ENCODE results near the gene SLC35F2. TPM values are rescaled to one million over a fixed set of nuclear protein-coding genes. Genes with fewer than 3 reads are reported as not detected.
A peak's percentile ranks its signal among the peaks of the same experiment; 100 is the strongest.
"Not testable (repeated sequence)": the region's sequence is repeated elsewhere in the genome, so short reads cannot be mapped to it uniquely, and the experiment has no call there.

SLC35F2 gene
- total and polyA plus RNA-seq, 11 donors = 0.22 to 2.1 (median 1.1) TPM

GRCh38 chr11:107840129-107840484 is 18.5 kb downstream of the SLC35F2 start:
- H3K4me3 ChIP-seq = peak overlapping the region in 1 of 12 donors; percentile 18
- peak in 3 of 4 donors; percentile 38 to 74 (median 38) for ATAC-seq
- intact Hi-C loops (cut with DNase I) = no loop called here
- TF ChIP-seq, protein P1, sequence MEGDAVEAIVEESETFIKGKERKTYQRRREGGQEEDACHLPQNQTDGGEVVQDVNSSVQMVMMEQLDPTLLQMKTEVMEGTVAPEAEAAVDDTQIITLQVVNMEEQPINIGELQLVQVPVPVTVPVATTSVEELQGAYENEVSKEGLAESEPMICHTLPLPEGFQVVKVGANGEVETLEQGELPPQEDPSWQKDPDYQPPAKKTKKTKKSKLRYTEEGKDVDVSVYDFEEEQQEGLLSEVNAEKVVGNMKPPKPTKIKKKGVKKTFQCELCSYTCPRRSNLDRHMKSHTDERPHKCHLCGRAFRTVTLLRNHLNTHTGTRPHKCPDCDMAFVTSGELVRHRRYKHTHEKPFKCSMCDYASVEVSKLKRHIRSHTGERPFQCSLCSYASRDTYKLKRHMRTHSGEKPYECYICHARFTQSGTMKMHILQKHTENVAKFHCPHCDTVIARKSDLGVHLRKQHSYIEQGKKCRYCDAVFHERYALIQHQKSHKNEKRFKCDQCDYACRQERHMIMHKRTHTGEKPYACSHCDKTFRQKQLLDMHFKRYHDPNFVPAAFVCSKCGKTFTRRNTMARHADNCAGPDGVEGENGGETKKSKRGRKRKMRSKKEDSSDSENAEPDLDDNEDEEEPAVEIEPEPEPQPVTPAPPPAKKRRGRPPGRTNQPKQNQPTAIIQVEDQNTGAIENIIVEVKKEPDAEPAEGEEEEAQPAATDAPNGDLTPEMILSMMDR (IDR thresholded peaks at IDR 0.05) = no peak
- TF ChIP-seq POLR2A (IDR thresholded peaks at IDR 0.05) = no peak
- H3K36me3 ChIP-seq = no peaks in the 10 kb centered on the region
- no peaks in the 10 kb centered on the region for H3K27me3 ChIP-seq
- H3K9me3 ChIP-seq = no peaks in the 10 kb centered on the region
- H3K4me1 ChIP-seq = peaks cover 0 to 29% (median 7%) of the 10 kb centered on the region in 12 donors
- no peak for DNase-seq
- 55 to 64% (median 59%) methylated on average over 2 of the region's 2 CpGs for WGBS, 4 donors
- H3K27ac ChIP-seq = peak overlapping the region in 7 of 12 donors; percentile 9 to 80 (median 55)

GRCh38 chr11:107836851-107837250 is 21.7 kb downstream of the SLC35F2 start:
- no peak for DNase-seq
- Histone ChIP-seq H3K9me3 (no peaks in the 10 kb centered on the region), H3K27ac (no peak overlapping the region), H3K36me3 (no peaks in the 10 kb centered on the region), H3K27me3 (no peaks in the 10 kb centered on the region), H3K4me1 (peaks cover 0 to 23% (median 7%) of the 10 kb centered on the region in 12 donors), H3K4me3 (no peak overlapping the region)
- intact Hi-C loops (cut with DNase I) = no loop called here
- no peak for ATAC-seq
- TF ChIP-seq, protein P1 (IDR thresholded peaks at IDR 0.05) = no peak
- TF ChIP-seq POLR2A (IDR thresholded peaks at IDR 0.05) = no peak
- 80 to 88% (median 81%) methylated on average over 3 of the region's 3 CpGs for WGBS, 4 donors

DNA sequence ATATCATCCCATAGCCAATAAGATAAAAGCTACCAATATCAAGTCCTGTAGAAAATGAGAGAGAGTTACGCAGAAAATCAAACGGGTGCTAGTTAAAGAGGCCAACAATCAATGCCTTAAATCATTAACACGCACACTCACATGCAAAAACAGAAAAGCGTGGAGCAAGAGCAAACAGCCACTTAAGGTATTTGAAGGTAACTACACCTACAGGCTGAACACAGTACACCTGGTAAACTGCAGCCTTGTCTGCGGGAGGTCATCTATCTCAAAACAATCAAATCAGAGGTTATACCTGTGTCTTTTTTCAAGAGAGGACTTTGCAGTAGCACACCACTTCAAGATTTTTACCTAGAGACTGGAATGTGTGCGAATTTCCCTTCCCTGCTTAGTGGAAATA is 23.6 kb downstream of the SLC35F2 start:
- Histone ChIP-seq H3K27me3 (no peaks in the 10 kb centered on the region), H3K9me3 (no peaks in the 10 kb centered on the region), H3K36me3 (no peaks in the 10 kb centered on the region), H3K27ac (no peak overlapping the region), H3K4me3 (no peak overlapping the region), H3K4me1 (peaks cover 0 to 4% (median under 1%) of the 10 kb centered on the region in 12 donors)
- intact Hi-C loops (cut with DNase I) = no loop called here
- WGBS, 4 donors = 80 to 84% (median 82%) methylated on average over 6 of the region's 6 CpGs
- TF ChIP-seq POLR2A (IDR thresholded peaks at IDR 0.05) = no peak
- TF ChIP-seq, protein P1 (IDR thresholded peaks at IDR 0.05) = no peak
- ATAC-seq (no peak), DNase-seq (no peak)

DNA sequence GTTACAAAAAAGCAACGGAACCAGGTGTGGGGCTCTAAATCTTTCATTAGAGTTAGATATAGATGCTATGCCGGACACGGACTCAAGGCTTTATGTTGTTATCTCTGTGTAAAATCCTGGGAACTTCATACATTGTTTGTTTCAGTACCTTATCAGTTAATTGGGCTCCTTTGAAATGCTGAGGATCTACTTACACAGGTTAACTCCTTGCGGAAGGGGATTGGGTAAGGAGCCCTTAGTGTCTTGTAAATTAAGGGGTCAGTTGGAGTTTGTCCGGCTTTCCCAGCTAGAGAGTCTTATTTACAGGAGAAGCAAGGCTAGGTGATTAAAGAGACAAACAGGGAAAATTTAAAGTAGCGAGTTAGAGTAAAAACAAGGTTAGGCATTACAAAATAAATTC is 24.7 kb downstream of the SLC35F2 start:
- H3K4me3 ChIP-seq; H3K27me3 ChIP-seq; H3K4me1 ChIP-seq; H3K36me3 ChIP-seq; intact Hi-C loops (cut with DNase I); H3K27ac ChIP-seq; DNase-seq; H3K9me3 ChIP-seq; ATAC-seq: not testable (repeated sequence)
- 56 to 61% (median 60%) methylated on average over 6 of the region's 6 CpGs for WGBS, 4 donors

DNA sequence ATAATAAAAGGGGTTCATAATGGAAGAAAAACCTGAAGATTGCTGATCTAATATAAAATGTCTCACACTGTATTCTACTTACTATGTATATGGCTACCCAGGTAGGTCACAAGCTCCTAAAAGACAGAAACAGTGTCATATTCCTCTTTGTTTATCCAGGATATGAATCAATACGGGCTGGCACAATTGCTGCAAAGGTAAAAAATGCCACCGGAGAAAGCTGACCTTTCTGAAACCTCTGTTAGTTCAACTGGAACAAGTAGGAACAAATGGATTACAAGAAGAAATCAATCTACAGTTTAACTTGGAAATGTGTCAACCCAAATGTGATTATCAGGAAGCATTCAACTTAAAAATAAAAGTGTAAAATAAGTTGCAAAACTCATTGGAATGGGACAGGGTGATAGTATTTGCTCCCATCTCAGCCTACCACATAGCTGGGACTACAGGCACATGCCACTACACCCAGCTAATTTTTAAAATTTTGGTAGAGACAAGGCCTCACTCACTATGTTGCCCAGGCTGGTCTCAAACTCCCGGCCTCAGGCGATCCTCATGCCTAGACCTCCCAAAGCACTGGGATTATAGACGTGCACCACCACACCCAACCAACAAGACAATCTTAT is 27.6 kb downstream of the SLC35F2 start:
- peaks cover 0 to 3% (median 0%) of the 10 kb centered on the region in 12 donors for H3K9me3 ChIP-seq
- no peaks in the 10 kb centered on the region for H3K4me1 ChIP-seq
- intact Hi-C loops (cut with DNase I) = no loop called here
- no peaks in the 10 kb centered on the region for H3K27me3 ChIP-seq
- no peak overlapping the region for H3K4me3 ChIP-seq
- no peak for TF ChIP-seq POLR2A (IDR thresholded peaks at IDR 0.05)
- TF ChIP-seq, protein P1 (IDR thresholded peaks at IDR 0.05) = no peak
- DNase-seq = no peak
- 78 to 89% (median 84%) methylated on average over 5 of the region's 5 CpGs for WGBS, 4 donors
- H3K27ac ChIP-seq = no peak overlapping the region
- H3K36me3 ChIP-seq = no peaks in the 10 kb centered on the region
- no peak for ATAC-seq
